Smooth muscle cell (in vitro differentiated cells): ENCODE results near the gene SLC8A2. TPM values are rescaled to one million over a fixed set of nuclear protein-coding genes. Genes with fewer than 3 reads are reported as not detected.

Source experiments
- DNase-seq: peaks from one replicate; lab custom pipeline; 2025; ENCODE audit not compliant: unreplicated experiment; lab: John Stamatoyannopoulos, UW
- H2AFZ ChIP-seq: fragments of 200-600 bp; sonication (generic); 2 replicates; pipeline ENCODE4 v1.6.0; 2016; ENCODE audit warnings: antibody characterized with exemption, low read depth, mild to moderate bottlenecking
- H3F3A ChIP-seq: fragments of 200-600 bp; sonication (generic); 2 replicates; pipeline ENCODE4 v1.6.0; 2017; ENCODE audit warnings: antibody characterized with exemption, low read depth
- H3K27ac ChIP-seq: fragments of 200-600 bp; sonication (generic); 2 replicates; pipeline ENCODE4 v1.5.1; 2016; ENCODE audit warnings: low read depth, mild to moderate bottlenecking
- H3K27me3 ChIP-seq: fragments of 200-600 bp; sonication (generic); 2 replicates; pipeline ENCODE4 v1.6.1; 2016; ENCODE audit warnings: low read depth, mild to moderate bottlenecking
- H3K36me3 ChIP-seq: fragments of 200-600 bp; sonication (generic); 2 replicates; pipeline ENCODE4 v1.5.1; 2016; ENCODE audit warnings: low read depth
- H3K4me1 ChIP-seq: fragments of 200-600 bp; sonication (generic); 2 replicates; pipeline ENCODE4 v1.5.1; 2016; ENCODE audit warnings: low read depth
- H3K4me2 ChIP-seq: fragments of 200-600 bp; sonication (generic); 2 replicates; pipeline ENCODE4 v1.6.0; 2016; ENCODE audit warnings: mild to moderate bottlenecking
- H3K4me3 ChIP-seq: fragments of 200-600 bp; sonication (generic); 2 replicates; pipeline ENCODE4 v1.5.1; 2016; ENCODE audit warnings: mild to moderate bottlenecking
- H3K79me2 ChIP-seq: fragments of 200-600 bp; sonication (generic); 2 replicates; pipeline ENCODE4 v1.6.0; 2016; ENCODE audit warnings: low read depth, mild to moderate bottlenecking
- H3K9ac ChIP-seq: fragments of 200-600 bp; sonication (generic); 2 replicates; pipeline ENCODE4 v1.6.0; 2016; ENCODE audit warnings: low read depth
- H3K9me3 ChIP-seq: fragments of 200-600 bp; sonication (generic); replicated peaks from 2 replicates; pipeline ENCODE4 v1.5.1; 2016; ENCODE audit warnings: low read depth
- H4K20me1 ChIP-seq: fragments of 200-600 bp; sonication (generic); 2 replicates; pipeline ENCODE4 v1.6.0; 2016; ENCODE audit warnings: low read depth
- WGBS: methylation state at CpG from one replicate; pipeline ENCODE4 v1.1.7; 2016; ENCODE audit warnings: low lambda C conversion rate; 5-methylcytosine and 5-hydroxymethylcytosine counted together
- polyA plus RNA-seq: library from polyadenylated mRNA; unstranded; fragments of >200 nt; fragmentation: Nextera tagmentation; extraction: Ambion mirVana; gene quantifications from 2 replicates; pipeline ENCODE4 v1.2.1, GENCODE V29; 2016
- total RNA-seq: library from RNA; depleted of rRNA; stranded (reverse); fragments of >200 nt; gene quantifications from 2 replicates; pipeline ENCODE4 v1.2.3, GENCODE V29; 2014
- TF ChIP-seq, protein P1 (sequence below): fragments of 200-600 bp; sonication (generic); IDR thresholded peaks from 2 replicates; pipeline ENCODE4 v1.5.1; 2017; ENCODE audit warnings: borderline replicate concordance, mild to moderate bottlenecking, antibody characterized with exemption; ENCODE audit not compliant: insufficient read depth, poor library complexity, severe bottlenecking

The SLC8A2 gene
- total and polyA plus RNA-seq, 2 experiments from 2014 or later: 0.22 to 0.62 TPM

DNA sequence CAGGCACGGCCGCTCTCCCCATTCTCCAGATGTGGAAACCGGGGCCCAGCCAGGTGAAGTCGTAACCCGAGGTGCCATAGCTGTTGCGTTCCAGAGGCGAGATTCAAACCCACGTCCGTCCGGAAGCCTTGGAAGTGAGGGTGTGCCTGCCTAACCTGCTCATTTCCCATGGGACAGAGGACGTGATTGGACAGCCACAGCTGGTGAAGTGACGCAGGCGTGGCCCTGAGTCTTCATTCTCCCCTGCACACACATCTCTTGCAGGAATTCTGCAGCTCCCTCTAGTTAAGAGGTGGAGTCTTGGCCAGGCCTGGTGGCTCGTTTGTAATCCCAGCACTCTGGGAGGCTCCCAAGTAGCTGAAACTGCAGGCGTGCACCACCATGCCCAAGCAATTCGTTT is 69.2 kb downstream of the SLC8A2 start:
- H3F3A ChIP-seq: no peaks in the 10 kb centered on the region
- peaks cover 4% of the 10 kb centered on the region for H3K27me3 ChIP-seq
- H3K27ac ChIP-seq: no peak overlapping the region
- H3K9me3 ChIP-seq: no peaks in the 10 kb centered on the region
- H3K4me3 ChIP-seq: no peak overlapping the region
- 93% methylated on average over 16 of the region's 16 CpGs for WGBS
- no peaks in the 10 kb centered on the region for H3K4me1 ChIP-seq
- peaks cover 11% of the 10 kb centered on the region for H4K20me1 ChIP-seq
- no peaks in the 10 kb centered on the region for H3K79me2 ChIP-seq
- TF ChIP-seq, protein P1, sequence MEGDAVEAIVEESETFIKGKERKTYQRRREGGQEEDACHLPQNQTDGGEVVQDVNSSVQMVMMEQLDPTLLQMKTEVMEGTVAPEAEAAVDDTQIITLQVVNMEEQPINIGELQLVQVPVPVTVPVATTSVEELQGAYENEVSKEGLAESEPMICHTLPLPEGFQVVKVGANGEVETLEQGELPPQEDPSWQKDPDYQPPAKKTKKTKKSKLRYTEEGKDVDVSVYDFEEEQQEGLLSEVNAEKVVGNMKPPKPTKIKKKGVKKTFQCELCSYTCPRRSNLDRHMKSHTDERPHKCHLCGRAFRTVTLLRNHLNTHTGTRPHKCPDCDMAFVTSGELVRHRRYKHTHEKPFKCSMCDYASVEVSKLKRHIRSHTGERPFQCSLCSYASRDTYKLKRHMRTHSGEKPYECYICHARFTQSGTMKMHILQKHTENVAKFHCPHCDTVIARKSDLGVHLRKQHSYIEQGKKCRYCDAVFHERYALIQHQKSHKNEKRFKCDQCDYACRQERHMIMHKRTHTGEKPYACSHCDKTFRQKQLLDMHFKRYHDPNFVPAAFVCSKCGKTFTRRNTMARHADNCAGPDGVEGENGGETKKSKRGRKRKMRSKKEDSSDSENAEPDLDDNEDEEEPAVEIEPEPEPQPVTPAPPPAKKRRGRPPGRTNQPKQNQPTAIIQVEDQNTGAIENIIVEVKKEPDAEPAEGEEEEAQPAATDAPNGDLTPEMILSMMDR: no peak
- H3K36me3 ChIP-seq: no peaks in the 10 kb centered on the region
- no peak overlapping the region for H3K9ac ChIP-seq
- no peak overlapping the region for H3K4me2 ChIP-seq
- DNase-seq: no peak
- H2AFZ ChIP-seq: no peak overlapping the region

DNA sequence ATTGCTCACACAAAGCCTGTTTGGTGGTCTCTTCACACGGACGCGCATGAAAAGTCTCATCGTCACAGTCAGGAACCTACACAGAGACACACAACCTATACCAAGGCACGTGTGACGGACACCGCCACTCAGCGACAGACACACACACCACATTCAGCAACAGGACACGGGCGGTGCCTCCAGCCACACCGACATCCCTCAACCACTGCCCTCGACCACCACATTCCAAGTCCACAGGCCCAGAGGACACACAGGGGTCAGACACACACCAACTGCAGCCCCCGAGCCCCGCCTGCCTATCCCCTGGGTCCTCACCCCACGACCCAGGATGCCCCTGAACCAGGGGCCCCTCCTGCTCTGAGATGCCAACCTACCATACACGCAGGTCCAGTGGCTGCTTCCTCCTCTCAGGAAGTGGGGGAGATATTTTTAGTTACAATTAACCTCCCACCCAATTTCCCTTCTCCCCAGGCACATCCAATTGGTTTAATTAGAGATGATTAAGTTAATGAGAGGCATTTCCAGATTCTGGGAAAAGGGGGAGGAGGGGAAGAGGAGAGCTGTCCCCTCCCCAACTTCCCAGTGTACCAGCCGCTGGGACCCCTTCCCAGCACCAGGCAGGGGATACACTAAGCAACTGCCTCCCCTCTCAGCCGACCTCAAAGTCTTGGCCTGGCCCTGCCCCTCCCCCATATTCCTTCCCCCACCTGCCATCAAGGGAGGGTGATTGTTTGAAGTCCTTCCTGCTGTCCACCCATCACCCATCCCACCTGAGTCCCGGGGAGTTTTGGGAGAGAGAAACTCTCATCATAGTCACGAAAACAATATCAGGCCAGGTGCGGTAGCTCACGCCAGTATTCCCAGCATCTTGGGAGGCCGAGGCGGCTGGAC is 72.7 kb downstream of the SLC8A2 start:
- Histone ChIP-seq H3K4me2 (no peak overlapping the region), H3K36me3 (no peaks in the 10 kb centered on the region), H3K4me3 (no peak overlapping the region), H3K27me3 (peaks cover 4% of the 10 kb centered on the region), H3K4me1 (no peaks in the 10 kb centered on the region), H2AFZ (no peak overlapping the region), H3K9me3 (no peaks in the 10 kb centered on the region), H3K27ac (no peak overlapping the region), H3K9ac (no peak overlapping the region), H4K20me1 (no peaks in the 10 kb centered on the region), H3K79me2 (no peaks in the 10 kb centered on the region), H3F3A (no peaks in the 10 kb centered on the region)
- TF ChIP-seq, protein P1: no peak
- DNase-seq: no peak
- 48% methylated on average over 24 of the region's 24 CpGs for WGBS

DNA sequence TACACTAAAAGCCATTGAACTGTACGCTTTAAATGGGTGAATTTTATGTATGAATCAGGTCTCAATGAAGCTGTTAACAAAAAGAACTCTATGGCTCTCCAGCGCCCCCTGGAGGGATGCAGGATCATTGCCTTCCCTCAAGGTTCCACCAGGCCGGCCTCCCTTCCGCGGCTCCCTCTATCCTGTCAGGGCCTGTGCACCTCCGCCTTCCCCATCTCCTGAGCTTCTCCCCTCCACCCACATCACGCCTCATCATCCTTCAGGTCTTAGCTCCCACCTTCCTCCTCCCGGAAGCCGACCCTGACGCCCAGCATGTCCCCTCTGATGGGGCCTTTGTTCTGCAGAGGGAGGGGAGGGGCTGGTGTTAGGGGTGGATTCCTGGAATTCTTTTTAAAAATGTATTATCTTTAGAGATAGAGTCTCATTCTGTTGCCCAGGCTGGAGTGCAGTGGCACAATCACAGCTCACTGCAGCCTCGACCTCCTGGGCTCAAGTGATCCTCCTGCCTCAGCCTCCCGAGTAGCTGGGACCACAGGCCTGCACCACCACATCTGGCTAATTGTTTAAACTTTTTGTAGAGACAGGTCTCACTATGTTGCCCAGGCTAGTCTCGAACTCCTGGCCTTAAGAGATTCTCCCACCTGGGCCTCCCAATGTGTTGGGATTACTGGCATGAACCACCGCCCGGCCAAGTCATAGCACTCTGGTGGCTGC is 80.0 kb downstream of the SLC8A2 start:
- H3F3A ChIP-seq: no peaks in the 10 kb centered on the region
- no peak overlapping the region for H3K9ac ChIP-seq
- 48% methylated on average over 15 of the region's 15 CpGs for WGBS
- no peaks in the 10 kb centered on the region for H3K36me3 ChIP-seq
- H3K4me1 ChIP-seq: no peaks in the 10 kb centered on the region
- H4K20me1 ChIP-seq: no peaks in the 10 kb centered on the region
- H3K4me2 ChIP-seq: no peak overlapping the region
- no peaks in the 10 kb centered on the region for H3K79me2 ChIP-seq
- peak; percentile 28 for DNase-seq
- H2AFZ ChIP-seq: no peak overlapping the region
- TF ChIP-seq, protein P1: peak; percentile 91
- no peak overlapping the region for H3K27ac ChIP-seq
- H3K27me3 ChIP-seq: no peaks in the 10 kb centered on the region
- H3K4me3 ChIP-seq: no peak overlapping the region
- no peaks in the 10 kb centered on the region for H3K9me3 ChIP-seq
